Hematopoietic multipotent progenitor cell treated with erythropoietin and hydrocortisone succinate and interleukin-3 and kit ligand, for 6 days (in vitro differentiated cells): ENCODE data around the gene CTSE.

ENCODE experiments used
- DNase-seq: peaks from one replicate; pipeline ENCODE4 v3.0.0-alpha.2; 2015

Gene CTSE

DNA sequence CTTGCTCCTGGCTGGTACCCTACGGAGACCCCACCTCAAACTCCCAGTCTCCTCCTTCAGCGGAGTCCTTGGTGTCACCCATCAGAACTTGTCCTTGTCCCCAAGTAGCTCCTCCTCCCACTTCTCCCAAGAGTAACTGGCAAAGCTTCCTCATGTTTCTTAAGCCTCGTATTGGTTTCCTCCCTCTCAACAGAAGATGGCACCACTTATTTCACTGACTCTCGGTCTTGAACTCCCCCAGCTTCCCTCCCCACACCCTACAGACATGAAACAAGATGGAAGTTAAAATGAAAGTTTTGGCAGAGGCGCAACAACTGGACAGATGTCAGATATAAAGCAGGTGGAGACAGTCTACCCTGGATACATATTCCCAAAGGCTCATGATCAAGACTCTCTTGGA lies 33.9 kb downstream of the CTSE start:
- no peak for DNase-seq

DNA sequence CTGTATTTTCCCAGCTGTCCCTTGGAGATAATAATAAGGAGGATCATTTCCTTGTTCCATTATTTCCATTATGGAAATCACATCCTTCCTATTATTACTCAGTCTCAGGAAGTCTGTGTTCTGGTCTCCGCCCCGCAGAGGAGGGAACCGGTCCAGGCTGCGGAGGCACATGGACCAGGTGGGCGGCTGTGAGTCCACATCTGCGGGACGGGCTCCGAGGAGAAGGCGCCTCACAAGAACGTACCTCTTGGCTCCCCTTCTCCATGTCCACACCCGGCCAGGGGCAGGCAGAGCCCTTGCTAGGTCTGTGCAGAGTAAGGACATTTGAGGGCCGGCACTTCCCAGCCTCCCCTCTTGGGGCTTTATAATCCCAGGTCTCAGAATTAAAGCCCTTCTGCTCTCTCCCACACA lies 35.1 kb downstream of the CTSE start:
- no peak for DNase-seq

DNA sequence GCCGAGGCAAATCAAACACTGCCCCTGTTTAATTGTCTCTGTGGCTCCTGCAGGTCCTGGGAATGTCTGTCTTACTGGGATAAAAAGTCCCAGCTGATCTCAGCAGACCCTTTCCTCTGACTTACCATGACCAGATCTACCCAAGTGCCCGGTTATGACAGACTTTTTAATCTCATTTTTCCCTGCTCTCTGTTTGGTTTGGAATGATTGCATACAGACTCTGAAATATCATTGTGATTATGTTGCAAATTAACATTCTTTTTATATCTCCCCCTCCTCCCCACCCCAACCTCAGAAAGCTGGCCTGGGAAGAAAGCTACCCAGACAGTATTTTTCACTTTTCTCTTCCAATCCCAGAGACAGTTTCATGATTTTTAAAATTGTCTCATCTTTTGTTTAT lies 36.8 kb downstream of the CTSE start:
- DNase-seq = no peak

DNA sequence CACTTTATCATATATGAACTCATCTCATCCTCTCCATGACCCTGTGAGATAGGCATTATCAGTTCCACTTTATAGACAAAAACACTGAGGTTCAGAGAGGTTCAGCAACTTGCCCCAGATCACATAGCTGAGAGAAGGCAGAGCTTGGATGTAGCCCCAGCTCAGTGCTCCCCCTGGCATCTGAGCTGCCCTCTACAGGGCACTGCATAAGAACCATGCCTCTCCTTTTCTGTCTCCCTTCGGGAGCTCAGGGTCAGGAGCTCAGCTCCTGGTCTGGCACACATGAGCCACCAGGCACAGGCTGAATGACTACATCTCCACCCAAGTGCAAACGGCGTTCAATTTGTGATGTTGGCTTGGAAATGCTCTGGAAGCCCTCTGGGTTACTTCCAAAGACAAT lies 37.4 kb downstream of the CTSE start:
- DNase-seq = peak; percentile 34

DNA sequence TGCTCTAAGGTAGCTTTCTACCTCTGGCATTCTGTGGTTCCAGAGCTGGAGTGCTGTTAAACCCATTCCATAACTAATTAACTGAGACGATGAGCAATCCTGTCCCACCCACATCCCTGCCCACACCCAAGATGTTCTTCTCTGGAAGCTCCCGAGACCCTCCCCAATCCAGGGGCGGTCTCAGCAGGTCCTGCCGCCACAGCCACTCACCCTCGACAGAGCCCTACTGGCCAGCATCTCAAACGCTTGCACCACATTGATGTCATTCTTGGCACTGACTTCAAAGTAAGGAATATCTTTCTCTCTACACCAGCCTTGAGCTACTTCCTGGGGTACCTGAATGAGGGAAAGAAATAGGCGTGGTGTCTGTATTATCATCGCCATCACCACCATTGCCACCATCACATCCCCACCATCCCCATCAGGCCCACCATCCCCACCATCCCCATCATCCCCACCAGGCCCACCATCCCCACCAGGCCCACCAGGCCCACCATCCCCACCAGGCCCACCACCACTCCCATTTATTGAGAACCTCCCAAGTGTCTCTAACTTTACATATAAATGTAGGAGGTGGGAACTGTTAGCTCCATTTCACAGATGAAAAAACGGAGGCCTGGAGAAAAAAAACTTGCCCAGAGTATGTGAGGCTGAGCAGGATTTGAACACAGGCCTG lies 38.2 kb downstream of the CTSE start:
- DNase-seq = no peak

DNA sequence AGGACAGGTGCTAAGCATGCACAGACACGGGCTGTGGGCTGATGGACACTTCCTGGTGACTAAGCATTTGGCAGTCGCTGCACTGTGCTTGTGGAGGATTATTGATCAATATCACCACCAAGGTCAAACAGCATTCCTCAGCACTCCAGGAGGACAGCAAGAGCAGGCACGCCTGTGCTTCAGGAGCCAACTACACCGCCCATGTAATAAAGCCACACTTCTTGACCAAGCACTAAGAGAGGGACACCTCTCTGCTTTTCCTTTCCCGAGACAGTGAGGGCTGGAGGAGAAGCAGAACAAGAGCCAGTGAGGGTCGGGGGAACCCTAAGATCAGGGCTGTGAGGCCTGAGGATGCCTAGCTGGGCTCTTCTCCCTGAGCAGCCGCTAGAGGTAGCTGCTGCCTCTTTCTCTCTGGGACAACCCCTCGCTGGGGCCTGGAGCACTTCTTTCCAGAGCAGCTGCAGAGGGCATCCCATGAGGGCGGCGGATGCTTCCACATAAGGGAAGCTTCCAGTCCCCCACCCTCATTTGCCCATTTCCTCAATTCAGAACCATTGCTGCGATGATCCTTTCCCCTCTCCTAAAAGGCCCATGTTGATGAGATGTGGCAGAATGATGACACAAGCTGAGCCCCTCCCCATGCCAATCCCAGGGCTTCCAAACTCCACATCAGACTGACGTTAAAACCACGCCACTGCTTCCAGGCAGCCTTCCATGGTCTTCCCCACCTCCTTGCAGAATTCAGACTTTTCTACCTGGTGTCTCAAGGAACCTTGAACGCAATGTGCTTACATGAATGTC lies 39.6 kb downstream of the CTSE start:
- peak; percentile 85 for DNase-seq

DNA sequence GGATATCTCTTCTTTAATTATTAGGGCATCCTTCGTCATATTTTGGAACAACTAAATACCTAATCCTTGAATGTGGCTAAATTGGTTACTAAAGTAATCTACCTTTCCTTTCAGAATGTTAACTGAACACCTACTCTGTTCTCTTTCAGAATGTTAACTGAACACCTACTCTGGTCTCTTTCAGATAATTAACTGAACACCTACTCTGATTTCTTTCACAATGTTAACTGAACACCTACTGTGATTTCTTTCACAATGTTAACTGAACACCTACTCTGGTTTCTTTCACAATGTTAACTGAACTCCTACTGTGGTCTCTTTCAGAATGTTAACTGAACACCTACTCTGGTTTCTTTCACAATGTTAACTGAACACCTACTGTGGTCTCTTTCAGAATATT lies 42.4 kb downstream of the CTSE start:
- DNase-seq = no peak

DNA sequence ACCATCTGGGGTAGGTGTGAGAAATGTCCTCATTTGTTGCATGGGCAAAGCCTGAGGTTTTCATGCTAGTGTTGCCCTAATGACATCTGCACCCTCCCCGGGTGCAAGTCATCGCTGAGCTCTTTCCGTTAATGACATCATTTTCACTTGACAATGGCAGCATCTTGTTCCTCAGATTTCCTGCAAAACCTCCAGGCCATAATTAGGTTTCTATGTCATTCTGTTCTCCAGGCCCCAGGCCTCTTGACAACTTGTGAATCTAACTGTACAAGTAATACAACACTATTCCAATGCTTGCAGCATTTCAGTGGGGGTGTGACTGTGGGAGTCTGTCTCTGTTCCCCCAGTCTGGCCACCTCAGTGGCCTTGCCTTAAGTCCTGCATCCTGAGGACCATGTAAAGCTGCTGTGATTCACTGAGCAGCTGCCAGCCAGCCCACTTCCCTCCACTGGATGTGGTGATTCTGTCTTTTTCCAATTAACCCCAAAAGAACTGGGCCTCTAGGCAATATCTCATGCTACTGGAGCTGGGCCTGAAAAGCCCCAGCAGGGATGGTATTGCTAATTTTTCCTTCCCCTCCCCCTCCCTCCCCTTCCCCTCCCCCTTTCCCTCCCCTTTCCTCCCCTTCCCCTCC lies 43.3 kb downstream of the CTSE start:
- DNase-seq = no peak

DNA sequence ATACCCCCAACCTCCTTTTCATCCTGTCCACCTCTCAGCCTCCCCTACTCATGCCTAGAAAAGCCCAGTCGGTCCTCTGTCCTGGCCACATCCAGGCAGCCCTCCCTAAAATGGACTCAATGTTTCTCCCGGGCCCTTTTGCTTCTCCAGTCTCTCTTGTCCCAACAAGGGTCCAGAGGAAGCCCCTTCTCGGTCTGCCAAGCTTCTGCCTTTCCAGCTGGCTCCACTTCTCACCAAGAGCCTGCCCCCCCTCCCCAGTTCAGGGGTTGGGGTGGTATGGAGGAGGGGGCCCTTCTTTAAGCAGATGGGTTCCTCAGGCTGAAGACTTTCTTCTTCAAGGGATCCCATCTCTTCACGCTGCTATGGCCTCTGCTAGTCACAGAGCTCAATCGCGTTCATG lies 44.4 kb downstream of the CTSE start:
- DNase-seq = no peak

DNA sequence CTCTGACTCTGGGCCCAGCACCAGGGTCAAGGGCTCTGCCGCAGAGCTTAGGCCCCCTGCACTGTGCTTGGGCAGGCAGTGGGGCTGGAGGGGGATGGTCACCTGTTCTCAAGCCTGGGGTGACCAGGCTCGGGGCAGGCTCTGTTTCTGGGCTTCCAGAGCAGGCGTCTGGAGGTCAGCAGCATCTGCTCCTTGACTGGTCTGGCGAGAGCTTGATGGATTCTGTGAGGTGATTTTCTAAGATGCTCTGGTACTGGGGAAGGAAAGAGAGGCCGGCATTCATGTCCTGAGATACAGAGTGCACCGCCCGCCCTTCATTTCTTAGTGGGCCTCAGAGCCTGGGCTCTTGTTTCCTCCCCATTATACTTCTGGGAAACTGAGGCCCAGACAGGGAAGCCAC lies 45.0 kb downstream of the CTSE start:
- DNase-seq = no peak

DNA sequence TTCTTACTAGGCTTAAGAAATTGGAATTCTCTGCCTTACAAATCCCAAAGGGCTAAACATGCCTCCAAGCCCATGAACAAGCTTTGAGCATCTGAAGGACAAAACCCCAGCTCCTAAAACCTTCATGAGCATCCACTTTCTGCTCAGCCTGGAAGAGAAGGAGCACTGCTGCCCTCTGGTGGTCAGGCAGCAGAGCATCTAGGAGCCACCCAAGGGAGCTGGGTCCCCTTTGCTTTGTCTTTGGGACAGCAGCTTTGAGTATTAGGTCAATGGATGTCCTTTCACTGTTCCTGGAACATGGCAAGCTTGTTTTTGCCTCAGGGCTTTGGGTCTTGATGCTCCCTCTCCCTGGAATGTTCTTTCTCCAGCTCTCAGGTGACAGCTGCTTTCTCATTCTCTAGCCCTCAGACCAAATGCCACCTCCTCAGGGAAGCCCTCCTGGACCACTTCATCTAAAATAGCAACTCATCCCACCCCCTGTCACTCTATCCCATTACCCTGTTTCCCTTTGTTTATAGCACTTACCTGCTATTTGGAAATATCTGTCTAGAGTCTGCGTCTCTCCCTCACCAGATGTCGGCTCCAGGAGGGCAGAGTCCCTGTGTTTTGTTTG lies 46.2 kb downstream of the CTSE start:
- DNase-seq = peak; percentile 92

DNA sequence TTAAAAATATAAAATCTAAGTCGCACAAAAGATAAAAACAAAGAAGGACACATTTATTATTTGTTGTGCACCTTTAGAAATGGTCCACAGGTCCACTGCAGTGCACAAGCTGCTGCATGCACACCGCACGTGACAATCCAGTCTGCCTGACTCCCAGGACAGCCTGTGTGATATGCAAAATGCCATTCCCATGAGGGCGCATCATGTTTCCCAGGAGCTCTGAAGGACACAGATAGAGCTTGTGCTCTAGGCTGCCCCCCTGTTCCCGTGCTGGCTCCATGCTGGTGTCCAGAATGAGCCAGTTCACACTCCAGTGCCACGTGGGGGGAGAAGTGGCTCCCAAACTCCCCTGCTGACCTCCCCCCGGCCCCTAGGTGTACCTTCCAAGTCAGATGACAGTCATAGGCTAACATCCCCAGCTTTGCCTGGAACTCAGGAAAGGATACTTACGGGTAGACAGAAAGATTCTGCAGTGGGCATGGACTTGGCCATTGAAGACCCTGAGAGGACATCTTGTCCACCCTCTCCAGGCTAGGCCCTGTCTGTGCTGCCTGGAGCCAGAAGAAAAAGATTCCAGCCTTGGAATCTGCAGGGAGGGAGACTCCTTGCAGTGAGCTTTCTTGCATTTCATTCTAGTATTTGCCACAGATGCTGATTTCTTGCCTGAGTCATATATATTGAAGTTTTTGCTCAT lies 46.8 kb downstream of the CTSE start:
- DNase-seq = no peak

DNA sequence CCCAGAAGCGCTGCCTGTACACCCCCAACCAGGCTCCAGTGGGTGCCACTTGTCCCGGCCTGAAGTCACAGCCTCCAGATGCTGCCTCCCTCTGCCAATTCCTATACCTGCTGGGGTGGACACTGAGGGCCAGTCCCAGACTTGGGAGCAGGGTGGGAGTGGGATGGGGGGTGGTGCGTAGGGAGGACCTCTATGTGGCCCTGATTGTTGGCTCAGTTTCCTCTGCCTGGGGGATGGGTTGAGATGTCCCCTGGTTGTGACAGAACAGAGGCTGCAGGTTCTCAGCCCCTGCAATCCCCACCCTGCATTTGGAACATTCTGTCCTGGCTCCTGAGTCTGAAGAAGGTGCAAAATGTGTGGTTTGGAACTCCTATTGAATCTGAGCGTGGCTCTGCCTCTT lies 47.7 kb downstream of the CTSE start:
- no peak for DNase-seq

DNA sequence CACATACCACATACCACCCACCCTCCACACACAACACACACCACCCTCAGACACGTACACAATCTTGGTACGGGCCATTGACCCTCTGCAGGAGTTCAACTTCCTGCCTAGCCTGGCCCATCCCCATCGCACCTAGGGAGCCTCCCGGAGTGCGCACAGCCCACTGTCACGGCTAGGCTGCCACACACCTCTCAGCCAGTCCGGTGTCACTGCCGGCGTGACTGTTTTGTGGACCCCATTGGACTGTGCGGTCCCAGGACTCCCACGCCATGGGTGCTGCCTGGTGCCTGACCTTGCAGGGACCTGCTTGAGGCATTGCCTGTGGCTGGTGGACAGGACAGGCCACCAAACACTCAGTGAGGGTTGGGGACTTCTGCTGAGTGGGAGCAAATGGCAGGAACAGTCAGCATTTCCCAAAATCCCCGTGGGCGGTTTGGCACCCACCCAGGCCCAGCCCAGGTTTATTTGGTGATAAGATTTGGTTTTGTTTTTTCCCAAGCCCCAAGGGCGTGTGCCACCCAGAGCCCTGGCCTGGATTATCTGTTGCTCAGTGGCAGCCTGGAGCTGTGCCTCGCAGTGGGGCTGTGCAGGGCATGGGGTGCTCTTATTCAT lies 48.2 kb downstream of the CTSE start:
- no peak for DNase-seq

DNA sequence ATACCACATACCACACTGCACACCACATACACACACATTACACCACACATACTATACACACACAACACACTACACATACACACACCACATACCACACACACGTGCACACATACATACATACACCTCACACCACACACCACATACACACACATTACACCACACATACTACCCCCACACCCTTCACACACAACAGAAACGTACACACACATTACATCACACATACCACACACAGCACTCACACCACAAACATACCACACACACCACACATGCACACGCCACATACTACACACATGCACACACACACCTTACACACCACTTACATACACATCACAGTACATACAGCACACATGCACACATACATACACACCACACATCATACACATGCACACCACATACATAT lies 49.0 kb downstream of the CTSE start:
- no peak for DNase-seq

DNA sequence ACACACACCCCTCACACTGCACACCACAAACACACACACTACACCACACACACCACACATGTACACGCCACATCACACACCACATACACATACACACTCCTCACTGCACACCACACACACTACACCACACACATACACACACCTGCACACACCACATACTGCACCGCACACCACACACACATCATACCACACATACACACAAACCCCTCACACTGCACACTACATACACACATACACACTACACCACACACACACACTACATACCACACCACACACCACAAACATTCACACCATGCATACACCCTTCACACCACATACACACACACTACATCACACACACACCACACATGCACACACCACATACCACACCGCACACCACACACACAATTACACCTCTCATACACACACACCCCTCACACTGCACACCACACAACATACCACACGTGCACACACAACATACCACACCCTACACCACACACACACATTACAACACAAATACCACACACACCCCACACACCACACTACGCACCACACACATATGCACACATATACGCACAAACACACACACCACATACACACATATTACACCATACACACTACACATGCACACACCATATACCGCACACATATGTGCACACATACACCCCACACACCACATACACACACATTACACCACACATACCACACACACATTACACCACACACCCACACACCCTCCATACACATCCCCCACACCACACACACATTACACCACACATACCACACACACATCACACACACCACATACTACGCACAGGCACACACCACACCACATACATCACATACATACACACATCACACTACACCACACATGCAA lies 50.1 kb downstream of the CTSE start:
- DNase-seq = no peak

DNA sequence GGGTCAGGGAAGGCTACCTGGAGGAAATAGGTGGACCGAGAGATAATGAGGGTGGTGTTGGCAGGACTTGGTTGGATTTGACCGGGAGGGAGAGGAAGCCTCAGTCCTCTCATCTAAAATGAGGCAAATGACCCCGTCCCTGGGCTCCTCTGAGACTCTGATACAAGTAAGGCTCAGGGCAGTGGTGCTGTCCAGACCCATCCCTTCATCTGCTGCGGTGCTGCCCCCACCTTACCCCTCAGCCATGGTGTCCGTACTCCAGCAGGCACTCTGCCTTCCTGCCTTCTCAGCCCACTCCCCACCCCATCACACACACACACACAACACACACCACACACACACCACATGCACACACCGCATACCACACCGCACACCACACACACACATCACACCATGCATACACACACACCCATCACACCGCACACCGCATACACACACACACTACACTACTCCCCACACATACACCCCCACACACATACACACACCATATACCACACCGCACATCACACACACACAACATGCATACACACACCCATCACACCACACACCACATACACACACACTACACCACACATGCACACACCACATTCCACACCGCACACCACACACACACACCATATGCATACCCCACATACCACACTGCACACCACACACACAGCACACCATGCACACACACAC lies 51.1 kb downstream of the CTSE start:
- no peak for DNase-seq

DNA sequence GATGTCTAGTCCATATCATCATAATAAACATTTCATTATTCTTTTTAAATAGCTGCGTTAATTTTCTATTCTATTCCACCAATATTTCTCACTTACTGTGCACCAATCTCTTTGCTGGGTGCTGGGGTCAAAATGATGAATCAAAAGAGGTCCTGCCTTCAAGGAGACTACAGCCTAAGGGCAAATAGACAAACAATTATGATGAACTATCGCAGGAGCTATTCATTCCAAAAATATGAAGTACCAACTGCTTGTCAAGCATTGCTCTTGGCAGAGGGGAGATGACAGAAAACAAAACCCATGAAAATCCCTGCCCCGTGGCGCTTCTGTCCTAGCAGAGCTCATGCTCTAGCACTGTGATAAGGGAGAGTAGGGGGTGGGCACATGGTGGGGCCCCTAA lies 51.6 kb downstream of the CTSE start:
- DNase-seq = no peak

DNA sequence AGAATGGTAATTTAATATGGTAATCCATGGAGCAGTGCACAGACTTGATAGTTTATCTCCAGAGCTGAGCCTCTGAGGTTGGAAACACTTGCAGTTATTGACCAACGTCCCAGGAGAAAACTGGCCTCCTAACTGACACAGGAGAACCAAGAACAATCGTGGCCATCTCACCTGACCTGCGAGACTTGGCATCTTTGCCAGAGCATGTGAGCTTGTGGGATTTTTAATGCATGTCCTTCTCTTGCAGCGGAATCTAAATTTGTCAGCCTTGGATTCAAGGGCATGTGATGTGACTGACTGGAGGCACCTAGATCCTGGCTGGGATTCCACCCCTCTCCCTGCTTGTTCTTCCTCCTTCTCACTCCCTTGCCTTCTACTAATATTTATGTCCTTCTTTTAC lies 52.6 kb downstream of the CTSE start:
- no peak for DNase-seq

DNA sequence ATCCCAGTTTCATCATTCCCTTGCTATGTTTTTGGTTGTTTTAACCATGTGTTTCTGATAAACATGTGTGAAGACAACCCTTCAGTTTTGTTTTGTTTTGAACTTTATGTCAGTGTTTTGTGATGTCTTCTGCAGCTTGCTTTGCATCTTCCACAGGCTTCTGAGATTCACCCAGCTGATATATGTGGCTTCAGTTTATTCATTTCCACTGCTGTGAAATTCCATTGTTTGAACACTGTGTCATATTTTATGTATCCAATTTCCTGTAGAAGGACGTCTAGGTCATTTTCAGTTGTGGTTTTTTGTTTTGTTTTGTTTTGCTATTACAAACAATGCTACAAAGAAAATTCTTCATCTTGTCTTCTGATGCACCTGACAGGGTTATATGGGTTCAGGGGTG lies 53.2 kb downstream of the CTSE start:
- no peak for DNase-seq

DNA sequence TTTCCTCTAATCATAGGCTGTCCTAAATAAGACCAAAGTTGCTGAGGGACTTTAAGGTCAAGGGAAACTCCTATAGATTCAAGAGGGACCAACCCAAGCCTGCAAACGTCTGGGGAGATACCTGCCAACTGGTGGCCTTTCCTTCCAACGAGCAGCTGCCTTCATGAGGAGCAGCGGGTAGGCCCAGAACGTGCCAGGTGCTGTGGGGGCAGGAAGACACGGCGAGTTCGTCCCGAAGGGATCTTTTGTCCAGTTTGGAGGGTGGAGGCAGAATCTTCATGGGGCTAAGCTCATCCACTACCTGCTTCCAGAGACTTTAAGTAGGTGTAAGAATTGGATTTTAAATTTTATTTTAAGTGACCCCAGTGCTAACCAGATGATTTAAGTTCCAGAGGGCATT lies 54.5 kb downstream of the CTSE start:
- no peak for DNase-seq
